HG03139 (cell line): ENCODE data around the gene ACOX3.
A peak's percentile ranks its signal among the peaks of the same experiment; 100 is the strongest.
"Not testable (repeated sequence)": the region's sequence is repeated elsewhere in the genome, so short reads cannot be mapped to it uniquely, and the experiment has no call there.

Experiments
- ATAC-seq: cut with Tn5 transposase; IDR thresholded peaks from one replicate; pipeline ENCODE4 v1.9.1; 2021; ENCODE audit not compliant: unreplicated experiment

The ACOX3 gene

GRCh38 chr4:8407756-8408155 lies 32.8 kb downstream of the ACOX3 start:
- ATAC-seq = no peak

- ATAC-seq = no peak
These were observed 33.2 kb downstream of the ACOX3 start for GRCh38 chr4:8407316-8407715.

GRCh38 chr4:8406887-8407286 lies 33.6 kb downstream of the ACOX3 start:
- ATAC-seq = not testable (repeated sequence)

- no peak for ATAC-seq
These were observed 35.0 kb downstream of the ACOX3 start for GRCh38 chr4:8405516-8405875.

- no peak for ATAC-seq
These were observed 35.6 kb downstream of the ACOX3 start for GRCh38 chr4:8404791-8405515.

GRCh38 chr4:8403976-8404375 lies 36.5 kb downstream of the ACOX3 start:
- no peak for ATAC-seq

- no peak for ATAC-seq
These were observed 37.3 kb downstream of the ACOX3 start for GRCh38 chr4:8403173-8403753.

- no peak for ATAC-seq
These were observed 37.9 kb downstream of the ACOX3 start for GRCh38 chr4:8402640-8403039.

GRCh38 chr4:8402181-8402597 lies 38.3 kb downstream of the ACOX3 start:
- ATAC-seq = no peak

- no peak for ATAC-seq
These were observed 38.9 kb downstream of the ACOX3 start for GRCh38 chr4:8401665-8402064.

- ATAC-seq = no peak
These were observed 39.7 kb downstream of the ACOX3 start for GRCh38 chr4:8400632-8401325.

- ATAC-seq = no peak
These were observed 41.2 kb downstream of the ACOX3 start for GRCh38 chr4:8399298-8399697.

GRCh38 chr4:8398347-8398746 lies 42.2 kb downstream of the ACOX3 start:
- no peak for ATAC-seq

- ATAC-seq = no peak
These were observed 43.6 kb downstream of the ACOX3 start for GRCh38 chr4:8396762-8397406.

- ATAC-seq = no peak
These were observed 44.8 kb downstream of the ACOX3 start for GRCh38 chr4:8395504-8396296.

- no peak for ATAC-seq
These were observed 45.7 kb downstream of the ACOX3 start for GRCh38 chr4:8394806-8395205.

- ATAC-seq = no peak
These were observed 46.4 kb downstream of the ACOX3 start for GRCh38 chr4:8394061-8394519.

- ATAC-seq = no peak
These were observed 46.9 kb downstream of the ACOX3 start for GRCh38 chr4:8393593-8394038.

- ATAC-seq = no peak
These were observed 47.8 kb downstream of the ACOX3 start for GRCh38 chr4:8392591-8393190.

- ATAC-seq = peak; percentile 85
These were observed 48.6 kb downstream of the ACOX3 start for GRCh38 chr4:8391972-8392371.
